ENCODE measurements around the gene ZNF329.

The ZNF329 gene

DNA sequence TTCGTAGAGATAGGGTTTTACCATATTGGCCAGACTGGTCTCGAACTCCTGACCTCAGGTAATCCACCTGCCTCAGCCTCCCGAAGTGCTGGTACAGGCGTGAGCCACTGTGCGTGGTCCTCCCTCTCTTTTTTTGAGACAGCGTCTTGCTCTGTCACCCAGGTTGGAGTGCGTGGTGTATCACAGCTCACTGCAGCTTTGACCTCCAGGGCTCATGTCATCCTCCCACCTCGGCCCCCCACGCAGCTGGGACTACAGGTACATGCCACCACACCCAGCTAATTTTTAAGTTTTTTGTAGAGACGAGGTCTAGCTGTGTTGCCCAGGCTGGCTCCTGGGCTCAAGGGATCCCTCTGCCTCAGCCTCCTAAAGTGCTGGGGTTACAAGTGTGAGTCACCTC, 70.8 kb downstream of the ZNF329 start:
- TF ChIP-seq CREB1 (IDR thresholded peaks at IDR 0.05; ENCODE audit: low read depth) (no peak), YY1 (IDR thresholded peaks at IDR 0.05; ENCODE audit: low read depth) (no peak), RAD21 (IDR thresholded peaks at IDR 0.05; ENCODE audit: low read depth) (no peak), TEAD4 (IDR thresholded peaks at IDR 0.05) (no peak), FOXM1 (IDR thresholded peaks at IDR 0.05; ENCODE audit: borderline replicate concordance, low read depth) (no peak), MAX (IDR thresholded peaks at IDR 0.05) (no peak), CEBPB (IDR thresholded peaks at IDR 0.05) (no peak), EP300 (IDR thresholded peaks at IDR 0.05; ENCODE audit: borderline replicate concordance) (no peak)
- TF ChIP-seq, protein P1, sequence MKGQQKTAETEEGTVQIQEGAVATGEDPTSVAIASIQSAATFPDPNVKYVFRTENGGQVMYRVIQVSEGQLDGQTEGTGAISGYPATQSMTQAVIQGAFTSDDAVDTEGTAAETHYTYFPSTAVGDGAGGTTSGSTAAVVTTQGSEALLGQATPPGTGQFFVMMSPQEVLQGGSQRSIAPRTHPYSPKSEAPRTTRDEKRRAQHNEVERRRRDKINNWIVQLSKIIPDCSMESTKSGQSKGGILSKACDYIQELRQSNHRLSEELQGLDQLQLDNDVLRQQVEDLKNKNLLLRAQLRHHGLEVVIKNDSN (IDR thresholded peaks at IDR 0.05): no peak

Data from Ishikawa (cell line).